CD4-positive, alpha-beta T cell (primary cell): ENCODE data around the gene DYNC1LI2. TPM values are rescaled to one million over a fixed set of nuclear protein-coding genes. Genes with fewer than 3 reads are reported as not detected.

Experiments used
- ATAC-seq: fragments of 200-7000 bp; cut with Tn5 transposase; one replicate; pipeline ENCODE4 v1.10.0; 2022; ENCODE audit warnings: mild to moderate bottlenecking; ENCODE audit not compliant: poor library complexity
- CTCF ChIA-PET: fragments of 350-600 bp; sonication (Branson Sonifier 250); formaldehyde crosslinking; loops from one replicate; lab custom pipeline; 2021; ENCODE audit warnings: antibody characterized with exemption, inconsistent platforms; lab: Charles Lee
- POLR2A ChIA-PET: fragments of 350-600 bp; sonication (Branson Sonifier 250); formaldehyde crosslinking; loops from one replicate; lab custom pipeline; 2021; ENCODE audit warnings: antibody characterized with exemption, inconsistent platforms; lab: Charles Lee
- DNase-seq, 14 experiments: peaks; one replicate each; pipeline ENCODE4 v3.0.0-alpha.2; 2013 to 2020; ENCODE audit warnings: mixed read lengths in 2 of 14
- H3K27ac ChIP-seq, 2 donors: one replicate each; pipeline versions ENCODE4 v1.5.1 to v1.7.0; 2013; ENCODE audit warnings: low read length in 2 of 2, low read depth in 1 of 2, mild to moderate bottlenecking in 1 of 2
- H3K27me3 ChIP-seq, 2 experiments: 1 replicate in 1 of 2; 2 replicates in 1 of 2; pipeline versions ENCODE4 v1.6.1 to v1.7.0; 2013; ENCODE audit warnings: low read length in 2 of 2, control low read depth in 1 of 2, mild to moderate bottlenecking in 1 of 2, moderate library complexity in 1 of 2; ENCODE audit not compliant: insufficient read depth in 2 of 2, control insufficient read depth in 1 of 2
- H3K36me3 ChIP-seq: one replicate; pipeline ENCODE4 v1.6.1; 2013; ENCODE audit warnings: low read length, control low read depth; ENCODE audit not compliant: insufficient read depth
- H3K4me1 ChIP-seq: one replicate; pipeline ENCODE4 v1.6.1; 2013; ENCODE audit warnings: low read length, control low read depth; ENCODE audit not compliant: insufficient read depth
- H3K4me3 ChIP-seq: one replicate; pipeline ENCODE4 v1.5.1; 2013; ENCODE audit warnings: mild to moderate bottlenecking, low read length, moderate library complexity
- H3K9me3 ChIP-seq, 2 experiments: 1 replicate in 1 of 2; 2 replicates in 1 of 2; pipeline versions ENCODE4 v1.6.1 to v1.7.0; 2013; ENCODE audit warnings: low read length in 2 of 2, mild to moderate bottlenecking in 2 of 2, control low read depth in 1 of 2, moderate library complexity in 1 of 2; ENCODE audit not compliant: control insufficient read depth in 1 of 2, insufficient read depth in 1 of 2
- H3K27ac Mint-ChIP-seq: one replicate; pipeline ENCODE4 v1.8.0; 2020; ENCODE audit warnings: mixed read lengths
- H3K27me3 Mint-ChIP-seq: one replicate; pipeline ENCODE4 v1.8.0; 2021; ENCODE audit warnings: mixed read lengths
- H3K36me3 Mint-ChIP-seq: one replicate; pipeline ENCODE4 v1.8.0; 2021; ENCODE audit warnings: low read depth, mixed read lengths
- H3K4me1 Mint-ChIP-seq: one replicate; pipeline ENCODE4 v1.8.0; 2021; ENCODE audit warnings: low read depth, mixed read lengths
- H3K4me3 Mint-ChIP-seq: one replicate; pipeline ENCODE4 v1.8.0; 2020; ENCODE audit warnings: mild to moderate bottlenecking, mixed read lengths
- H3K9me3 Mint-ChIP-seq: one replicate; pipeline ENCODE4 v1.8.0; 2020; ENCODE audit warnings: mixed read lengths
- CTCF ChIP-seq: fragments of 200-600 bp; IDR thresholded peaks from one replicate; pipeline ENCODE4 v1.8.0; 2022; ENCODE audit warnings: antibody characterized with exemption, mild to moderate bottlenecking
- intact Hi-C, 2 experiments: fragments of 100-400 bp; cut with DNase I in 1 of 2; cut with micrococcal nuclease in 1 of 2; formaldehyde crosslinking; loops; one replicate each; pipeline versions ENCODE4 v1.15.1 to v1.9.0; 2023 to 2025; cut with DNase I, micrococcal nuclease
- total RNA-seq, 174 experiments: library from RNA in 2 of 174; stranded (reverse) in 2 of 174; gene quantifications; one replicate each; pipeline ENCODE4 v1.2.3 and lab custom pipeline; 2021 to 2026

The DYNC1LI2 gene
- total RNA-seq, 2 experiments from 2014 or later, result 81.8 to 82.4 TPM

- no peaks in the 10 kb centered on the region for H3K9me3 Mint-ChIP-seq
- DNase-seq (no peak), ATAC-seq (no peak)
- no peaks in the 10 kb centered on the region for H3K9me3 ChIP-seq
- H3K4me3 ChIP-seq, result no peak overlapping the region
- H3K27ac Mint-ChIP-seq, result no peak overlapping the region
- no peak overlapping the region for H3K27ac ChIP-seq
- H3K36me3 ChIP-seq, result no peaks in the 10 kb centered on the region
- no peaks in the 10 kb centered on the region for H3K4me1 Mint-ChIP-seq
- intact Hi-C loops, result no loop called here
- TF ChIP-seq CTCF, result no peak
- H3K36me3 Mint-ChIP-seq, result no peaks in the 10 kb centered on the region
- POLR2A ChIA-PET, result no interaction called here
- no peak overlapping the region for H3K4me3 Mint-ChIP-seq
- H3K27me3 Mint-ChIP-seq, result no peaks in the 10 kb centered on the region
- CTCF ChIA-PET, result no interaction called here
- no peaks in the 10 kb centered on the region for H3K4me1 ChIP-seq
- H3K27me3 ChIP-seq, result no peaks in the 10 kb centered on the region
These were observed 25.0 kb upstream of the DYNC1LI2 start for GRCh38 chr16:66776457-66776856.

- no peaks in the 10 kb centered on the region for H3K27me3 ChIP-seq
- Mint-ChIP-seq H3K9me3 (no peaks in the 10 kb centered on the region), H3K27me3 (no peaks in the 10 kb centered on the region), H3K4me1 (no peaks in the 10 kb centered on the region), H3K36me3 (no peaks in the 10 kb centered on the region), H3K4me3 (no peak overlapping the region), H3K27ac (no peak overlapping the region)
- ChIA-PET CTCF (no interaction called here), POLR2A (interaction anchor here (0.6 kb wide), 1 partner anchor 8 kb away, joined by 3 read pairs; no protein-coding TSS in a partner anchor)
- intact Hi-C loops, result no loop called here
- no peaks in the 10 kb centered on the region for H3K36me3 ChIP-seq
- no peak overlapping the region for H3K27ac ChIP-seq
- DNase-seq (no peak), ATAC-seq (no peak)
- TF ChIP-seq CTCF, result no peak
- no peaks in the 10 kb centered on the region for H3K4me1 ChIP-seq
- no peaks in the 10 kb centered on the region for H3K9me3 ChIP-seq
- H3K4me3 ChIP-seq, result no peak overlapping the region
These were observed 23.6 kb upstream of the DYNC1LI2 start for GRCh38 chr16:66774981-66775380.

- CTCF ChIA-PET, result no interaction called here
- Histone ChIP-seq H3K27me3 (peaks cover 0 to 3% of the 10 kb centered on the region in 2 experiments), H3K27ac (no peak overlapping the region), H3K36me3 (no peaks in the 10 kb centered on the region), H3K4me1 (no peaks in the 10 kb centered on the region), H3K4me3 (no peak overlapping the region), H3K9me3 (no peaks in the 10 kb centered on the region)
- DNase-seq, result no peak
- ATAC-seq, result no peak
- Mint-ChIP-seq H3K4me3 (no peak overlapping the region), H3K27me3 (peaks cover 7% of the 10 kb centered on the region), H3K27ac (no peak overlapping the region), H3K36me3 (no peaks in the 10 kb centered on the region), H3K9me3 (no peaks in the 10 kb centered on the region), H3K4me1 (no peaks in the 10 kb centered on the region)
- intact Hi-C loops, result no loop called here
- POLR2A ChIA-PET, result no interaction called here
- no peak for TF ChIP-seq CTCF
These were observed 6.7 kb upstream of the DYNC1LI2 start for GRCh38 chr16:66758086-66758485.
